Measurements from ENCODE around the gene RFTN2.

DNA sequence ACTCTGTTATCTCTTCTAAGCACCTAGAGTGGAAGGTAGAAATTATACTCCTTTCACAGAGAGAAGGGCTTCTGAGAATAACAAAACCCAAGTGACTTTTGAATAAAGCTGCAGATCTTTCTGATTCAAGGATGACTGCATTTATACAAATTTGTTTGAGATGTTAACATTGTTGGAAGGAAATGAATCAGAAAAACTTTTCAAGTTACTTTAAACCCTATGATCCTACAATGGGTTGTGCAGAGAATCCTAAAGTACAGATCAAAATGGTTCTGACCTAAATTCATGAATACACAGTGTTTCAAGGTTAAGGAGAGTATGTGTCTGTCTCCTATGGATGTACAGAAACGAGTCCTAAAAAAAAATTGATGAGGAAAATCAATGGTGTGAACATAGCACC, 1.8 kb downstream of the RFTN2 start:
- TF ChIP-seq EZH2phosphoT487 (IDR thresholded peaks at IDR 0.05; ENCODE audit: insufficient read depth, low read depth) (no peak), EZH2 (IDR thresholded peaks at IDR 0.05; ENCODE audit: insufficient read depth, poor library complexity, severe bottlenecking) (no peak)

All from GM23248 (cell line).